ENCODE data around the gene MKLN1. TPM values are rescaled to one million over a fixed set of nuclear protein-coding genes. Genes with fewer than 3 reads are reported as not detected.

The MKLN1 gene
- polyA plus RNA-seq, 1 of the 3 experiments (the other 2 are of a cell fraction): 11.0 TPM

DNA sequence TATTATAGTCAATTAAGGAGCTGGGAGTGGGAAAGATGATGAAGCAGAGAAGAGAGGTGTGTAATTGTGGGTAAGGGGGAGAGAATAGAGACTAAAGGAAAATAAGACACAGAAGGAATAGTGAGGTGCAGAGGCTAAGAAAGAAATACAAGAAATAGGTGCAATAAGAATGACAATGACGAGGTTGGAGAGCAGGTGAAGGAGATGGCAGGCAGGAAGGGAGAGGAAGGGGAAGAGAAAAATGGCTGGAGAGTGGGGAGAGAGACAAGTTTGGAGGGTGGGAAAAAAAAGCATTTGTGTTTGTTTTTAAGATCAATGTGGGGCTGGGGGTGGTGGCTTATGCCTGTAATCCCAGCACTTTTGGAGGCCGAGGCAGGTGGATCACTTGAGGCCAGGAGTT is 27.6 kb upstream of the MKLN1 start:
- 80% methylated on average over 2 of the region's 2 CpGs for WGBS (ENCODE audit: low lambda C conversion rate)
- no peaks in the 10 kb centered on the region for H3K79me2 ChIP-seq (ENCODE audit: insufficient read depth)
- TF ChIP-seq CHD2 (IDR thresholded peaks at IDR 0.05; ENCODE audit: low read length, partially characterized antibody): no peak
- TF ChIP-seq, protein P1, sequence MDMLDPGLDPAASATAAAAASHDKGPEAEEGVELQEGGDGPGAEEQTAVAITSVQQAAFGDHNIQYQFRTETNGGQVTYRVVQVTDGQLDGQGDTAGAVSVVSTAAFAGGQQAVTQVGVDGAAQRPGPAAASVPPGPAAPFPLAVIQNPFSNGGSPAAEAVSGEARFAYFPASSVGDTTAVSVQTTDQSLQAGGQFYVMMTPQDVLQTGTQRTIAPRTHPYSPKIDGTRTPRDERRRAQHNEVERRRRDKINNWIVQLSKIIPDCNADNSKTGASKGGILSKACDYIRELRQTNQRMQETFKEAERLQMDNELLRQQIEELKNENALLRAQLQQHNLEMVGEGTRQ (IDR thresholded peaks at IDR 0.05; ENCODE audit: borderline replicate concordance, low read depth, low read length): no peak
- no peak for TF ChIP-seq MEF2A (IDR thresholded peaks at IDR 0.05; ENCODE audit: borderline replicate concordance, low read depth)
- TF ChIP-seq, protein P2, sequence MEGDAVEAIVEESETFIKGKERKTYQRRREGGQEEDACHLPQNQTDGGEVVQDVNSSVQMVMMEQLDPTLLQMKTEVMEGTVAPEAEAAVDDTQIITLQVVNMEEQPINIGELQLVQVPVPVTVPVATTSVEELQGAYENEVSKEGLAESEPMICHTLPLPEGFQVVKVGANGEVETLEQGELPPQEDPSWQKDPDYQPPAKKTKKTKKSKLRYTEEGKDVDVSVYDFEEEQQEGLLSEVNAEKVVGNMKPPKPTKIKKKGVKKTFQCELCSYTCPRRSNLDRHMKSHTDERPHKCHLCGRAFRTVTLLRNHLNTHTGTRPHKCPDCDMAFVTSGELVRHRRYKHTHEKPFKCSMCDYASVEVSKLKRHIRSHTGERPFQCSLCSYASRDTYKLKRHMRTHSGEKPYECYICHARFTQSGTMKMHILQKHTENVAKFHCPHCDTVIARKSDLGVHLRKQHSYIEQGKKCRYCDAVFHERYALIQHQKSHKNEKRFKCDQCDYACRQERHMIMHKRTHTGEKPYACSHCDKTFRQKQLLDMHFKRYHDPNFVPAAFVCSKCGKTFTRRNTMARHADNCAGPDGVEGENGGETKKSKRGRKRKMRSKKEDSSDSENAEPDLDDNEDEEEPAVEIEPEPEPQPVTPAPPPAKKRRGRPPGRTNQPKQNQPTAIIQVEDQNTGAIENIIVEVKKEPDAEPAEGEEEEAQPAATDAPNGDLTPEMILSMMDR (IDR thresholded peaks at IDR 0.05): no peak
- TF ChIP-seq FOXM1 (IDR thresholded peaks at IDR 0.05; ENCODE audit: low read depth): no peak
- TF ChIP-seq EZH2phosphoT487 (IDR thresholded peaks at IDR 0.05; ENCODE audit: borderline replicate concordance, low read depth): no peak
- TF ChIP-seq NFIC (IDR thresholded peaks at IDR 0.05; ENCODE audit: borderline replicate concordance): no peak
- TF ChIP-seq, protein P3, sequence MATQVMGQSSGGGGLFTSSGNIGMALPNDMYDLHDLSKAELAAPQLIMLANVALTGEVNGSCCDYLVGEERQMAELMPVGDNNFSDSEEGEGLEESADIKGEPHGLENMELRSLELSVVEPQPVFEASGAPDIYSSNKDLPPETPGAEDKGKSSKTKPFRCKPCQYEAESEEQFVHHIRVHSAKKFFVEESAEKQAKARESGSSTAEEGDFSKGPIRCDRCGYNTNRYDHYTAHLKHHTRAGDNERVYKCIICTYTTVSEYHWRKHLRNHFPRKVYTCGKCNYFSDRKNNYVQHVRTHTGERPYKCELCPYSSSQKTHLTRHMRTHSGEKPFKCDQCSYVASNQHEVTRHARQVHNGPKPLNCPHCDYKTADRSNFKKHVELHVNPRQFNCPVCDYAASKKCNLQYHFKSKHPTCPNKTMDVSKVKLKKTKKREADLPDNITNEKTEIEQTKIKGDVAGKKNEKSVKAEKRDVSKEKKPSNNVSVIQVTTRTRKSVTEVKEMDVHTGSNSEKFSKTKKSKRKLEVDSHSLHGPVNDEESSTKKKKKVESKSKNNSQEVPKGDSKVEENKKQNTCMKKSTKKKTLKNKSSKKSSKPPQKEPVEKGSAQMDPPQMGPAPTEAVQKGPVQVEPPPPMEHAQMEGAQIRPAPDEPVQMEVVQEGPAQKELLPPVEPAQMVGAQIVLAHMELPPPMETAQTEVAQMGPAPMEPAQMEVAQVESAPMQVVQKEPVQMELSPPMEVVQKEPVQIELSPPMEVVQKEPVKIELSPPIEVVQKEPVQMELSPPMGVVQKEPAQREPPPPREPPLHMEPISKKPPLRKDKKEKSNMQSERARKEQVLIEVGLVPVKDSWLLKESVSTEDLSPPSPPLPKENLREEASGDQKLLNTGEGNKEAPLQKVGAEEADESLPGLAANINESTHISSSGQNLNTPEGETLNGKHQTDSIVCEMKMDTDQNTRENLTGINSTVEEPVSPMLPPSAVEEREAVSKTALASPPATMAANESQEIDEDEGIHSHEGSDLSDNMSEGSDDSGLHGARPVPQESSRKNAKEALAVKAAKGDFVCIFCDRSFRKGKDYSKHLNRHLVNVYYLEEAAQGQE (IDR thresholded peaks at IDR 0.05; ENCODE audit: low read depth, low read length): no peak
- no peak for TF ChIP-seq SIN3A (IDR thresholded peaks at IDR 0.05; ENCODE audit: borderline replicate concordance, low read depth, low read length)
- TF ChIP-seq MXI1 (IDR thresholded peaks at IDR 0.05; ENCODE audit: low read depth, low read length): no peak
- H3K27ac ChIP-seq (ENCODE audit: low read depth in 2 of 2, low read length in 1 of 2): no peak overlapping the region
- H4K20me1 ChIP-seq (ENCODE audit: insufficient read depth): no peaks in the 10 kb centered on the region
- DNase-seq: no peak
- POLR2A ChIA-PET: no interaction called here
- H3K9me2 ChIP-seq: no peaks in the 10 kb centered on the region
- no peaks in the 10 kb centered on the region for H3K9me3 ChIP-seq
- no peaks in the 10 kb centered on the region for H3K36me3 ChIP-seq (replicated peaks in 1 of 2; ENCODE audit: control insufficient read depth in 1 of 2, insufficient read depth in 2 of 2, low read length in 1 of 2)
- H3K9ac ChIP-seq: no peak overlapping the region
- no peaks in the 10 kb centered on the region for H3F3A ChIP-seq (replicated peaks; ENCODE audit: insufficient read depth)
- H2AFZ ChIP-seq (ENCODE audit: low read depth): no peak overlapping the region
- H3K4me1 ChIP-seq (ENCODE audit: control insufficient read depth in 1 of 2, insufficient read depth in 2 of 2, low read depth in 1 of 2, low read length in 1 of 2): no peaks in the 10 kb centered on the region
- H3K4me2 ChIP-seq: no peak overlapping the region
- CTCF ChIA-PET: no interaction called here
- no peaks in the 10 kb centered on the region for H3K27me3 ChIP-seq (ENCODE audit: insufficient read depth)
- no peak overlapping the region for H3K4me3 ChIP-seq (ENCODE audit: low read depth in 2 of 2, low read length in 1 of 2)

All from SK-N-SH (cell line).